Measurements from ENCODE around the gene CTTNBP2NL. TPM values are rescaled to one million over a fixed set of nuclear protein-coding genes. Genes with fewer than 3 reads are reported as not detected.
"Not testable (repeated sequence)": the region's sequence is repeated elsewhere in the genome, so short reads cannot be mapped to it uniquely, and the experiment has no call there.

CTTNBP2NL gene
- total and polyA plus RNA-seq, 10 of the 15 experiments (the other 5 are each of a cell fraction or from before 2014, with no cell fraction given) = 2.1 to 11.3 (median 5.6) TPM

DNA sequence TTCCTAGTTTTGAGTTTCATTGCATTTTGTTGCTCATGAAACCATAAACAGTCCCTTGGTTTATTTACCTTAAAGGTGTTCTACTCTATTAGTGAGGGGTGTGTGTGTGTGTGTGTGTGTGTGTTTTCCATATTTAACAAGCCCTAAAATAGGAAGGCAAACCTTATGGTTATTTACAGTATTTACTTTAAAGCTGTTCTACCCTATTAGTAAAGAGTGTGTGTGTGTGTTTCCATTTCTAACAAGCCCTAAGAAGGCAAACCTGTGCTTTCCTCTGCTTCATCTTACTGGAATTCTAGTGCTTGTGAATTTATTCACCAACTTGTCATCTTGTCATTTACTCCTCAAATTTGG lies 53.6 kb downstream of the CTTNBP2NL start (continued):
- TF ChIP-seq, protein P1, sequence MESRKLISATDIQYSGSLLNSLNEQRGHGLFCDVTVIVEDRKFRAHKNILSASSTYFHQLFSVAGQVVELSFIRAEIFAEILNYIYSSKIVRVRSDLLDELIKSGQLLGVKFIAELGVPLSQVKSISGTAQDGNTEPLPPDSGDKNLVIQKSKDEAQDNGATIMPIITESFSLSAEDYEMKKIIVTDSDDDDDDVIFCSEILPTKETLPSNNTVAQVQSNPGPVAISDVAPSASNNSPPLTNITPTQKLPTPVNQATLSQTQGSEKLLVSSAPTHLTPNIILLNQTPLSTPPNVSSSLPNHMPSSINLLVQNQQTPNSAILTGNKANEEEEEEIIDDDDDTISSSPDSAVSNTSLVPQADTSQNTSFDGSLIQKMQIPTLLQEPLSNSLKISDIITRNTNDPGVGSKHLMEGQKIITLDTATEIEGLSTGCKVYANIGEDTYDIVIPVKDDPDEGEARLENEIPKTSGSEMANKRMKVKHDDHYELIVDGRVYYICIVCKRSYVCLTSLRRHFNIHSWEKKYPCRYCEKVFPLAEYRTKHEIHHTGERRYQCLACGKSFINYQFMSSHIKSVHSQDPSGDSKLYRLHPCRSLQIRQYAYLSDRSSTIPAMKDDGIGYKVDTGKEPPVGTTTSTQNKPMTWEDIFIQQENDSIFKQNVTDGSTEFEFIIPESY (IDR thresholded peaks at IDR 0.05) = no peak

DNA sequence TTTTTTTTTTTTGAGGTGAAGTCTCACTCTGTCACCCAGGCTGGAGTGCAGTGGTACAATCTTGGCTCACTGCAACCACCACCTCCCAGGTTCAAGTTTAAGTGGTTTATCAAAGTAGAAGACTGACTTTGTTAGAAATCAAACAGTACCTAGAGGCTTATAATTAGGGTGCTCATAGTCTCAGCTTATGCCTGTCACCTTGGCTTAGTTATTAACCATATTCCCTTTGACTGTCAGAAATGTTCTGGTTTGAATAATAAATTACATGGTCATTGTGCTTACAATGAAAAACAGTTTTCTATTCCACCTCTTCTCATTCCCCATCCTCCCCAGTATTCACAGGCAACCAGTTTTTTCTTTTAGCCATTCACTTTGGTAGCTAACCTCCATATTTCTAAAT lies 54.8 kb downstream of the CTTNBP2NL start:
- DNase-seq (ENCODE audit: low read depth, low spot score) (no peak), ATAC-seq (no peak), FAIRE-seq (no peak)
- no peaks in the 10 kb centered on the region for H3K9me3 ChIP-seq (replicated peaks; ENCODE audit: control insufficient read depth, insufficient read depth, low read length)
- BruUV-seq (replicated peaks) = no TSS peak
- no peaks in the 10 kb centered on the region for H3K27me3 ChIP-seq (replicated peaks in 1 of 2; ENCODE audit: control insufficient read depth in 2 of 2, insufficient read depth in 2 of 2, low read length in 1 of 2)
- H3K79me2 ChIP-seq (ENCODE audit: control insufficient read depth, insufficient read depth, low read length) = no peaks in the 10 kb centered on the region
- no peaks in the 10 kb centered on the region for H3K4me1 ChIP-seq (ENCODE audit: control insufficient read depth, insufficient read depth, low read length)
- no peak overlapping the region for H3K4me2 ChIP-seq (ENCODE audit: control insufficient read depth, insufficient read depth)
- H3K36me3 ChIP-seq (ENCODE audit: control insufficient read depth in 2 of 2, insufficient read depth in 2 of 2, low read length in 1 of 2) = peaks cover 4 to 10% of the 10 kb centered on the region in 2 experiments
- intact Hi-C loops (cut with micrococcal nuclease; ENCODE audit: unreplicated experiment) (no loop called here), in situ Hi-C loops (cut with MboI) (no loop called here)
- no peak overlapping the region for H3K9ac ChIP-seq (ENCODE audit: control insufficient read depth, insufficient read depth, low read length)
- TF ChIP-seq PML (IDR thresholded peaks at IDR 0.05; ENCODE audit: low read length) (no peak), EP300 (IDR thresholded peaks at IDR 0.05; ENCODE audit: borderline replicate concordance in 1 of 2, control insufficient read depth in 1 of 2, low read depth in 2 of 2, low read length in 2 of 2) (no peak), DPF2 (IDR thresholded peaks at IDR 0.05) (no peak), ZNF207 (IDR thresholded peaks at IDR 0.05; ENCODE audit: borderline replicate concordance) (no peak), POLR2AphosphoS2 (IDR thresholded peaks at IDR 0.05; ENCODE audit: low read depth, low read length) (no peak)
- RAD21 ChIA-PET (ENCODE audit: unreplicated experiment) = no interaction called here
- no peak overlapping the region for H2AFZ ChIP-seq (ENCODE audit: control insufficient read depth, low read depth, low read length)
- H3K27ac ChIP-seq (ENCODE audit: control insufficient read depth, insufficient read depth) = no peak overlapping the region
- H4K20me1 ChIP-seq (ENCODE audit: control insufficient read depth, insufficient read depth) = no peaks in the 10 kb centered on the region
- POLR2A ChIA-PET = no interaction called here
- CTCF ChIA-PET = interaction anchor here (1.5 kb wide), 1 partner anchor 11 kb away, joined by 4 read pairs; no protein-coding TSS in a partner anchor
- H3K4me3 ChIP-seq = no peak overlapping the region
- SMC1A ChIA-PET (ENCODE audit: uncharacterized antibody, unreplicated experiment) = interaction anchor here (1.3 to 1.8 kb wide), 3 partner anchors 8 to 60 kb away, joined by 4 to 7 read pairs (median 5); no protein-coding TSS in a partner anchor

DNA sequence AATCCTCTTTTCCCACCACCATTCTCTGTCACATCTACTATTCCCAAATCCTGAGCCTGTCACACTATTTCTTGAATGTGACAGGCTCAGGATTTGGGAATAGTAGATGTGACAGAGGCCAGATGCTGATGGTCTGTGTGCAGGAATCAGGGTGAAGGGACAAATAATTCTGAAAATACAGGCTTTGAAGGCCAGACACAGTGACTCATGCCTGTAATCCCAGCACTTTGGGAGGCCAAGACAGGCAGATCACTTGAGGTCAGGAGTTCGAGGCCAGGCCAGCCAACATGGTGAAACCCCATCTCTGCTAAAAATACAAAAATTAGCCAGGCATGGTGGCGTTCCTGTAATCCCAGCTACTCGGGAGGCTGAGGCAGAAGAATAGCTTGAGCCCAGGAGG lies 55.3 kb downstream of the CTTNBP2NL start:
- RAD21 ChIA-PET (ENCODE audit: unreplicated experiment) = interaction anchor here (0.6 kb wide), 1 partner anchor 31 kb away, joined by 3 read pairs; no protein-coding TSS in a partner anchor

More for the DNA sequence above, 55.3 kb downstream of the CTTNBP2NL start:
- intact Hi-C loops (cut with micrococcal nuclease; ENCODE audit: unreplicated experiment); CTCF ChIA-PET; DNase-seq (ENCODE audit: low read depth, low spot score); H3K9ac ChIP-seq (ENCODE audit: control insufficient read depth, insufficient read depth, low read length); H3K27me3 ChIP-seq (replicated peaks in 1 of 2; ENCODE audit: control insufficient read depth in 2 of 2, insufficient read depth in 2 of 2, low read length in 1 of 2); ATAC-seq; H3K4me1 ChIP-seq (ENCODE audit: control insufficient read depth, insufficient read depth, low read length); FAIRE-seq; in situ Hi-C loops (cut with MboI); H3K4me3 ChIP-seq; H4K20me1 ChIP-seq (ENCODE audit: control insufficient read depth, insufficient read depth); H3K79me2 ChIP-seq (ENCODE audit: control insufficient read depth, insufficient read depth, low read length); H3K36me3 ChIP-seq (ENCODE audit: control insufficient read depth in 2 of 2, insufficient read depth in 2 of 2, low read length in 1 of 2); H3K27ac ChIP-seq (ENCODE audit: control insufficient read depth, insufficient read depth); H3K4me2 ChIP-seq (ENCODE audit: control insufficient read depth, insufficient read depth); H3K9me3 ChIP-seq (replicated peaks; ENCODE audit: control insufficient read depth, insufficient read depth, low read length); H2AFZ ChIP-seq (ENCODE audit: control insufficient read depth, low read depth, low read length); BruUV-seq (replicated peaks); POLR2A ChIA-PET: not testable (repeated sequence)
- WGBS (ENCODE audit: insufficient coverage, insufficient replicate concordance, low lambda C conversion rate, missing lambda C conversion rate) = 64% methylated on average over 3 of the region's 3 CpGs
- SMC1A ChIA-PET (ENCODE audit: uncharacterized antibody, unreplicated experiment) = interaction anchor here (0.5 to 1.8 kb wide), 3 partner anchors 8 to 573 kb away, joined by 3 to 5 read pairs (median 4); no protein-coding TSS in a partner anchor
